Astrocyte (in vitro differentiated cells and primary cell): ENCODE measurements around the gene HRCT1. TPM values are rescaled to one million over a fixed set of nuclear protein-coding genes. Genes with fewer than 3 reads are reported as not detected.

Experiments used
- DNase-seq: peaks from one replicate; pipeline ENCODE4 v3.0.0-alpha.2; 2010; ENCODE audit warnings: low read depth
- FAIRE-seq: peaks from 2 replicates; lab custom pipeline; 2011; peaks lifted over from hg19 to GRCh38; lab: Jason Lieb, UNC
- H2AFZ ChIP-seq: 2 replicates; pipeline ENCODE4 v1.6.0; 2012; ENCODE audit warnings: low read depth, low read length, inconsistent platforms
- H3K27ac ChIP-seq: 2 replicates; pipeline ENCODE4 v1.5.1; 2011; ENCODE audit warnings: low read depth, low read length, inconsistent platforms
- H3K27me3 ChIP-seq: 2 replicates; pipeline ENCODE4 v1.6.0; 2011; ENCODE audit warnings: low read length, inconsistent platforms; ENCODE audit not compliant: insufficient read depth
- H3K36me3 ChIP-seq: 2 replicates; pipeline ENCODE4 v1.5.1; 2011; ENCODE audit warnings: low read length, inconsistent platforms; ENCODE audit not compliant: insufficient read depth
- H3K4me1 ChIP-seq: 2 replicates; pipeline ENCODE4 v1.5.1; 2011; ENCODE audit warnings: low read length, inconsistent platforms; ENCODE audit not compliant: insufficient read depth
- H3K4me2 ChIP-seq: 2 replicates; pipeline ENCODE4 v1.6.0; 2012; ENCODE audit warnings: low read length, inconsistent platforms
- H3K4me3 ChIP-seq: 2 replicates; pipeline ENCODE4 v1.5.1; 2011; ENCODE audit warnings: low read depth, mild to moderate bottlenecking, low read length, inconsistent platforms; ENCODE audit not compliant: insufficient read depth
- H3K79me2 ChIP-seq: 2 replicates; pipeline ENCODE4 v1.6.0; 2012; ENCODE audit warnings: mild to moderate bottlenecking, low read length, inconsistent platforms; ENCODE audit not compliant: insufficient read depth
- H3K9ac ChIP-seq: 2 replicates; pipeline ENCODE4 v1.6.0; 2012; ENCODE audit warnings: mild to moderate bottlenecking, low read length, inconsistent platforms
- H3K9me3 ChIP-seq: 2 replicates; pipeline ENCODE4 v1.5.1; 2012; ENCODE audit warnings: low read depth, mild to moderate bottlenecking, low read length, inconsistent platforms; ENCODE audit not compliant: insufficient read depth
- H4K20me1 ChIP-seq: 2 replicates; pipeline ENCODE4 v1.6.0; 2012; ENCODE audit warnings: low read length, inconsistent platforms; ENCODE audit not compliant: insufficient read depth
- H3K27ac Mint-ChIP-seq: one replicate; pipeline ENCODE4 v1.8.0; 2021; ENCODE audit warnings: mild to moderate bottlenecking, mixed read lengths; ENCODE audit not compliant: unreplicated experiment
- H3K27me3 Mint-ChIP-seq: one replicate; pipeline ENCODE4 v1.8.0; 2021; ENCODE audit warnings: low read depth, mixed read lengths; ENCODE audit not compliant: unreplicated experiment
- H3K36me3 Mint-ChIP-seq: one replicate; pipeline ENCODE4 v1.8.0; 2021; ENCODE audit warnings: low read depth, mixed read lengths; ENCODE audit not compliant: unreplicated experiment
- H3K4me1 Mint-ChIP-seq: one replicate; pipeline ENCODE4 v1.8.0; 2021; ENCODE audit warnings: low read depth, mixed read lengths; ENCODE audit not compliant: unreplicated experiment
- H3K4me3 Mint-ChIP-seq: one replicate; pipeline ENCODE4 v1.8.0; 2021; ENCODE audit warnings: mild to moderate bottlenecking, moderate library complexity, mixed read lengths; ENCODE audit not compliant: unreplicated experiment
- H3K9me3 Mint-ChIP-seq: one replicate; pipeline ENCODE4 v1.8.0; 2021; ENCODE audit warnings: mild to moderate bottlenecking, mixed read lengths; ENCODE audit not compliant: unreplicated experiment
- CTCF ChIP-seq: IDR thresholded peaks from 2 replicates; pipeline ENCODE4 v1.5.1; 2011; ENCODE audit warnings: low read depth, mild to moderate bottlenecking, inconsistent platforms, low read length, moderate library complexity; ENCODE audit not compliant: insufficient read depth
- EZH2 ChIP-seq: IDR thresholded peaks from 2 replicates; pipeline ENCODE4 v1.6.1; 2012; ENCODE audit warnings: mild to moderate bottlenecking, low read length, inconsistent platforms; ENCODE audit not compliant: insufficient read depth
- total RNA-seq: library from RNA; stranded (reverse); gene quantifications from 2 replicates; pipeline ENCODE4 v1.2.1, GENCODE V29; 2021

Gene HRCT1
- total RNA-seq, 1 donor from 2014 or later, result 0.39 TPM

- Mint-ChIP-seq H3K4me3 (no peak overlapping the region), H3K36me3 (no peaks in the 10 kb centered on the region), H3K9me3 (no peaks in the 10 kb centered on the region), H3K27me3 (no peaks in the 10 kb centered on the region), H3K4me1 (peaks cover 23% of the 10 kb centered on the region), H3K27ac (no peak overlapping the region)
- Histone ChIP-seq H2AFZ (no peak overlapping the region), H3K9ac (no peak overlapping the region), H3K27me3 (no peaks in the 10 kb centered on the region), H3K4me3 (no peak overlapping the region), H3K9me3 (no peaks in the 10 kb centered on the region), H4K20me1 (no peaks in the 10 kb centered on the region), H3K4me1 (peaks cover 28% of the 10 kb centered on the region), H3K36me3 (no peaks in the 10 kb centered on the region), H3K79me2 (no peaks in the 10 kb centered on the region), H3K27ac (peak overlapping the region; percentile 80), H3K4me2 (no peak overlapping the region)
- FAIRE-seq (no peak), DNase-seq (peak; percentile 75)
- TF ChIP-seq EZH2 (no peak), CTCF (no peak)
Measured at GRCh38 chr9:35935261-35935660, 29.3 kb downstream of the HRCT1 start.

- Histone ChIP-seq H3K36me3 (no peaks in the 10 kb centered on the region), H3K4me3 (no peak overlapping the region), H3K4me1 (peaks cover 26% of the 10 kb centered on the region), H3K9ac (no peak overlapping the region), H3K4me2 (peak overlapping the region; percentile 48), H4K20me1 (no peaks in the 10 kb centered on the region), H3K9me3 (no peaks in the 10 kb centered on the region), H2AFZ (no peak overlapping the region), H3K27ac (peak overlapping the region; percentile 80), H3K27me3 (no peaks in the 10 kb centered on the region), H3K79me2 (no peaks in the 10 kb centered on the region)
- Mint-ChIP-seq H3K4me1 (peaks cover 28% of the 10 kb centered on the region), H3K27me3 (no peaks in the 10 kb centered on the region), H3K27ac (peak overlapping the region; percentile 4), H3K9me3 (no peaks in the 10 kb centered on the region), H3K4me3 (no peak overlapping the region), H3K36me3 (no peaks in the 10 kb centered on the region)
- FAIRE-seq, result peak; percentile 73
- peak; percentile 91 for DNase-seq
- no peak for TF ChIP-seq CTCF
- no peak for TF ChIP-seq EZH2
Measured at GRCh38 chr9:35935755-35936509, 29.9 kb downstream of the HRCT1 start.

GRCh38 chr9:35937227-35937626 is 31.2 kb downstream of the HRCT1 start:
- Mint-ChIP-seq H3K36me3 (no peaks in the 10 kb centered on the region), H3K4me3 (no peak overlapping the region), H3K27ac (no peak overlapping the region), H3K9me3 (no peaks in the 10 kb centered on the region), H3K4me1 (peaks cover 26% of the 10 kb centered on the region), H3K27me3 (no peaks in the 10 kb centered on the region)
- peaks cover 22% of the 10 kb centered on the region for H3K4me1 ChIP-seq
- peak; percentile 60 for DNase-seq
- no peaks in the 10 kb centered on the region for H3K79me2 ChIP-seq
- H3K9ac ChIP-seq, result no peak overlapping the region
- no peaks in the 10 kb centered on the region for H3K9me3 ChIP-seq
- FAIRE-seq, result peak; percentile 45
- H3K27me3 ChIP-seq, result no peaks in the 10 kb centered on the region
- no peaks in the 10 kb centered on the region for H3K36me3 ChIP-seq
- H3K4me2 ChIP-seq, result peak overlapping the region; percentile 9
- no peaks in the 10 kb centered on the region for H4K20me1 ChIP-seq
- no peak overlapping the region for H2AFZ ChIP-seq
- peak overlapping the region; percentile 80 for H3K27ac ChIP-seq
- no peak overlapping the region for H3K4me3 ChIP-seq
- no peak for TF ChIP-seq CTCF
